NCI-H2107 (cell line): ENCODE measurements around the gene DENND11.

Experiments
- DNase-seq: peaks from one replicate; lab custom pipeline; 2025; lab: John Stamatoyannopoulos, UW

Gene DENND11

DNA sequence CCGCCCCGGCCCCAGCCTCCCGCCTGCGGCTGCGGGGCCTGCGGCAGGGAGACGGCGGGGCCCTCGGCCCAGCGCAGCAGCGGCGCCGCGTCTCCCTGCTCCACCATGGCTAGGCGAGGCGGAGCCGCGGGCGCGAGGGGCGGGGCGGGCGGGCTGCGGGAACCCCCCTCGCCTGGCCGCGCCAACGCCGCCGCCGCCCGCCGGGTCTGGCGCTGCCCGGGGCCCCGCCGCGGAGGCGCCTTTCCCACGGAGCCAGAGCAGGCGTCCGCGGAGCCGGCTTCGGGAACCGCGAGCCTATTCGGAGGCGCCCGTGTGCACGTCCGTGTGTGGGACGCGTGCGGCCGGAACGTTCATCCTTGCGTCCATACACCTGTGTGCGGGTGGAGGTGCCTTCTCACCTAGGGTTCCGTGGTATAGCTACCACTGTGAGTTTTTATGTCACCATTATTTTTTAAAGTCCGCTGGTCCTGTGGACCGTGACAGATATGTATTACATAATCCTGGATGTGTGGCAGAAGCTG, at the start of gene DENND11:
Gene DENND11 (minus strand): TSS at position 120 of the 521 bp plus-strand sequence. CDS start 13 bp downstream, at position 107.
- peak; percentile 34 for DNase-seq

- DNase-seq: no peak
Observed at GRCh38 chr7:141748396-141748795, 46.4 kb upstream of the DENND11 start.

GRCh38 chr7:141744131-141744530, 42.2 kb upstream of the DENND11 start:
- DNase-seq: no peak

DNA sequence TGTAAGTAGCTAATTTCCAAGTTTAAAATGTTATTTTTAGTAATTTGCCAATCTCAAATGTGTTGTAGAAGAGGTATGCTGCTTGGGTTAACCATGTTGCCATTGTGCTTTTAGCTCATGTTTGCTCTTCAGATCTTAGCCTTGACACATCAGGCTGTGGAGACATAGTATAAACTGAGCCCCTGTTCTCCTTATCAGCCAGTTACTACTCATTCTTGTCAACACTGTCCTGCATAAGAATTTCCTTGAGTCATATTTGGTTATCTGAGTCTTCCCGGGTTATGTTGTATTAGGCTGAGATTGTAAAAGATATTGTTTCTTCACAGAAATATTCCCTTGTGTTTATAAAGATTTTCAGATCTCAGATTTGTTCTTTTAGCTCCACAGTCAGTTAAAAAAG, 40.3 kb upstream of the DENND11 start:
- no peak for DNase-seq

DNA sequence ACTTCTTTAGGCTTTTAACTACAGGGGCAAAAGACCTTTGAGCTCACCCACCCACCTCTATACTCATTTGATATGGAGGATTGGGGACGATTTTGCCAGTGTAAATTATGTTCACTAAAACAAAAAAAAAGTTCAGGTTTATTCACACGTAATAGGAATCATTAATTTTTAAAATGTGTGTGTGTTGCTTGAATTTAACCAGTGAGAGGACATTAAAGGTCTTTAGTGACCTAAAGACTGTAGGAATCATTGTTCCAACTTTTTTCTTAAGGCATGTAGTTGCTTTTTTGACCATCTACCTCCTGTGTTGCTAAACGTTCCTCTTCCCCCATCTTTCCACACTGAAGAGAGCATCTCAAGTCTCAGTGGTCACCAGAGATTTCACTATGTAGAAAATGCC, 37.3 kb upstream of the DENND11 start:
- DNase-seq: no peak

DNA sequence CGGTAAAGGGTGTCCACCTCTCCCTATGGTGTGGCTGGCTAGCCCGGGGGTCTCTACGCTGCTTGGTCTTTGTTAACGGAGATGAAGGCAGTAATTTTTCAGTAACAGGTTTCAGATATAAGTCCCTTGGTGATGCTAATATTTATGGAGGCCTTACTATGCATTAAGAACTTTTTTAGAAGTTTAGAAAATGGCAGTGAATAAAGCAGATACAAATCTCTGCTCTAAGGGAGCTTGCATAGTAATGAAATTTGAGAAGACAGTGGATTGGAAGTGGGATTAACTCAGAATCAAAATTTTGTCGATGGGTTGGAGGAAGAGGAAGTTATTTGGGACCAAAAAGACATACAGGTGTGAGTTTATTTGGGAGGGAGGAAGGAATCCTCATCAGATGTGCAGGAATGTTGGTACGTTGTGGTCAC, 36.6 kb upstream of the DENND11 start:
- no peak for DNase-seq

- DNase-seq: peak; percentile 97
Observed at GRCh38 chr7:141737836-141738591, 36.0 kb upstream of the DENND11 start, which contains the start of gene SSBP1. SSBP1 (plus strand) TSS chr7:141738358; CDS start chr7:141739167, 809 bp downstream.

GRCh38 chr7:141737118-141737835, 35.3 kb upstream of the DENND11 start:
- no peak for DNase-seq

DNA sequence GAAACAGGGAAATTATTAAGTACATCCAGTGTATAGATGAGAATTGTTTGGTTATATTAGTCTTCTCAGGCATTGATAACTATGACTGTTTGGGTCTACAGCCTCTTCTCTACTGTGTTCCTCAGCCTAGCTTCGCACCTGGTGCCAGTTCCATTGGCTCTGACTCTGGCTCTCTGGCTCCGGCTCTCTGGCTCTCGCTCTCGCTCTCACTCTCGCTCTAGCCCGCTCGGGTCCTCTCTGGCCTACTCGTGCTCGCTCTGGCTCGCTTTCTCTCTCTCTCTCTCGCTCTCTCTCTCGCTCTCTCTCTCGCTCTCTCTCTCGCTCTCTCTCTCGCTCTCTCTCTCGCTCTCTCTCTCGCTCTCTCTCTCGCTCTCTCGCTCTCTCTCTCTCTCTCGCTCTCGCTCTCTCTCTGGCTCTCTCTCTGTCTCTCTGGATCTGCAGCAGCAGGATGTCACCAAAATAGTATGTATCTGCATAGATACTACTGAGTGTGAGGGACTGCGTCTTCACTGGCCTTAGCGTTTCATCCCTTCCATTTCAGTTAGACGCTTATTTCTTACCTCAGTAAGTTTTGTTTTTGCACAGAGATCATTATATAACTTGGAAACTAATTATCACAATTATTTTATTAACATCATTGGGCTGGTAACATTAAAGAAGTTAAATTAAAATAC, 29.6 kb upstream of the DENND11 start:
- DNase-seq: no peak

DNA sequence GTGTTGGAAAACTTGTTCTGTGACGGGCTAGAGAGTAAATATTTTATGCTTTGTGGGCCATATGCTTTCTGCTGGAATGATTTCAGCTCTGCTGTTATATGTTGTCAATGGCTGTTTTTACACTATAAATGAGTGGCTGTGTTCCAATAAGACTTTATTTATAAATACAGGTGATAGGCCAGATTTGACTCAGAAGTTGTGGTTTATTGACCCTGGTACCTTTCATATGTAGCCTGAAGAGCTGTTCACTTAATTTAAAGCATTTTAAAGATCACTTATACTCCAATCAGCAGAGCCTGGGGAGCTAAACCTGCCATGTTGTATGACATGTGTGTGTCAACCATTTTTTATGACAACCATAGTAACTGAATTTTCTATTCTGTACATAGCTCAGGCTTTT, 27.1 kb upstream of the DENND11 start:
- DNase-seq: no peak

DNA sequence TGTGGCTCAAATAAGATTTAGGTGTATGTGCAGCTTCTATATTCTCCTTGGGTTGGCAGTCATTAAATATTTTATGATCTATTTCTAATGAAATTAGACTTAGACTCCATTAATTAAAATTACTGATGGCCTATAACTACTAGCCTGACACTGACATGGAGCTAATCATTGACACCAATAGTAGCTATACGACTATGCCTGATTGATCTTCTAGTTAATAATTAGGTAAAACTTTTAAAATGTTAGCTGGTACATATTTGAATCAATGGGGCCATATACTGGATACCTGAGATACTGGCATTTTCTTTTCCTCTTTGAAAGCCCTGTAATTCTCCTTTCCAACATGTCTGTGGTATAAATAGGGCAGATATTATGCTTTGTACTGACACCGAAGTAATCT, 20.6 kb upstream of the DENND11 start:
- no peak for DNase-seq

- no peak for DNase-seq
Observed at GRCh38 chr7:141717450-141717849, 15.5 kb upstream of the DENND11 start.

GRCh38 chr7:141715794-141716689, 14.1 kb upstream of the DENND11 start:
- DNase-seq: no peak

- no peak for DNase-seq
Observed at GRCh38 chr7:141715018-141715417, 13.1 kb upstream of the DENND11 start.

DNA sequence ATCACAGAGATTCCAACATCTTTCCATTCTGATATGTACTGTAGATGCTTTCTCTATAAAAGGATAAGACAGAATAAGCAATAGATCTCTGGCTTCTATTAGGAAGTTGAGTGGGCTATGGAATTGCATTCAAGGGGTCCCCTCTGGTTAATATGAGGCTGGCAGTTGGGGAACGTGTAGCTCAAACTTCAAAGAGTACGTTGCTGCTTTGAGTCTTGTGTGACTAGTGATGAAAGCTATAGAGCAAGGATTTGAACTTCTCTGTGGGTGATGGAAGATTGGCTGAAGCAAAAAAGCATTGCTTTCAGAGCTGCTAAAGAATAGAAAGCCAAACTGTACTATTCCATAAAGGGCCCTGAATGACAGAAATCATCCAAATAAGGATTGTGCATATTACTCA, 12.6 kb upstream of the DENND11 start:
- no peak for DNase-seq

- DNase-seq: no peak
Observed at GRCh38 chr7:141713890-141714289, 11.9 kb upstream of the DENND11 start.

GRCh38 chr7:141712603-141713255, 10.8 kb upstream of the DENND11 start:
- no peak for DNase-seq

GRCh38 chr7:141710301-141710700, 8.3 kb upstream of the DENND11 start:
- DNase-seq: no peak

DNA sequence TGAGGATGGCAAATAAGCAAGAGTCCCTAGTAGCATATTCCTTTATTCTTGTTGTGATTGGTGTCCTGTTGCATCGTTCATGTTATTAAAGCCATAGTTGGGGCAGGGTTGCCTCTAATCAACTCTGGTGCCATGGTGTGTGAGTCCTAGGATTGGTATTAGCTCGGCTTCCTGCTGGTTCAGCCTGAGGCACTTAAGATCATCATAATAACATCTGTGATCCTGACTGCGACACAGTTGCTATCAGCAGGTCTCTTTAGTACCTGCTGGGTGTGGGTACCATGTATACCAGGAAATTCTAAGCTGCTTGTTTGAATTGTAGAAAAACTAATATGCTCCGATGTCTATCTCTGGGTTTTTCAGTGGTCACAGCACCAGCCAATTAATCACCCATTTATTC, 7.8 kb upstream of the DENND11 start:
- DNase-seq: no peak

DNA sequence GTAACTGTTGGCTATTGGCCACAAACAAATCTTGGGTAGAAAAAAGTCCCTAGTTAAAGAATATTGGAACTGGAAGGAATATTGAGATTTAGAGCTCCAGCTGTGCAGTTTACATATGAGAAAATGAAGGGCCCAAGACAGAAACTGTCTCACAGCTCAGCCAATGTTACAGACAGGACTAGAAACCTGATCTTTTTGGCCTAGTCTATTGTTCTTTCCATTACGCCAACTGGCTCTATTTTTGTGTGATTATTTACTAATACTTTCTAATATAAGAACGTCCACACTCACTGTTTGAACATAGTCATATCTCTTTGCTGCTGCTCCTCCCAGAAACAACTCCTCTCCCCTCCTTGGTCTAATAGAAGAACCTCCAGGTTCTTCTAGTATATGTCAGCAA, 7.4 kb upstream of the DENND11 start:
- no peak for DNase-seq

DNA sequence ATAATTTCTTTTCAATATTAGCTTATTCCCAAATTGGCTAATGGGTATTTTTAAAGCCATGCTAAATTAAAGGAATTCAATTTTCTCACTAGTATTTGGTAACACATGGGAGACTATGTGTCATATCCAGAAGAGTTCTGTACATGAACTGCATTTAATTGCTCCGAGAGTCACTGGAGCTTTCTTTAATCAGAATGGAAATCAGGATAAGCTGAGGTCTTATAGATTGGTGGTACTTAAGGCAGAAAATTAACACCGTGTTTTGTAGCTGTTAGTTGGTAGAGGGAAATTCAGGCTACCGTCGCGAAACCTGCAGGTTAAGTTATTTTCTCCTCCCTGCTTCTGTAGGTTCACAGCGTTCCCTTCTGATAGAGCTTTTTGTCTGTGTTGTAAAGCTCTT, 6.4 kb upstream of the DENND11 start, which contains the start of gene WEE2:
Gene WEE2 (plus strand): TSS at position 3 of the 400 bp plus-strand sequence. CDS start 406 bp downstream, outside the sequence.
- DNase-seq: no peak
